22Rv1 (cell line): ENCODE results near the gene ITSN2.
"Not testable (repeated sequence)": the region's sequence is repeated elsewhere in the genome, so short reads cannot be mapped to it uniquely, and the experiment has no call there.

ENCODE experiments used
- H3K27ac ChIP-seq: fragments of 450-650 bp; 2 replicates; pipeline ENCODE4 v1.5.1; 2017
- CTCF ChIP-seq: fragments of 450-650 bp; IDR thresholded peaks from 2 replicates; pipeline ENCODE4 v1.5.1; 2017; ENCODE audit warnings: mild to moderate bottlenecking
- ZFX ChIP-seq: fragments of 450-650 bp; IDR thresholded peaks from 2 replicates; pipeline ENCODE4 v1.6.1; 2017; ENCODE audit warnings: antibody characterized with exemption, borderline replicate concordance

ITSN2 gene

GRCh38 chr2:24360963-24361330, 611 bp upstream of the ITSN2 start:
- TF ChIP-seq CTCF (no peak), ZFX (no peak)
- peak overlapping the region; percentile 75 for H3K27ac ChIP-seq

GRCh38 chr2:24359129-24360049, 947 bp downstream of the ITSN2 start:
- H3K27ac ChIP-seq, result peak overlapping the region; percentile 75
- no peak for TF ChIP-seq ZFX
- TF ChIP-seq CTCF, result no peak

- H3K27ac ChIP-seq, result not testable (repeated sequence)
Observed at GRCh38 chr2:24357767-24358166, 2.6 kb downstream of the ITSN2 start.

GRCh38 chr2:24357115-24357514, 3.2 kb downstream of the ITSN2 start:
- H3K27ac ChIP-seq, result not testable (repeated sequence)

GRCh38 chr2:24354957-24355356, 5.4 kb downstream of the ITSN2 start:
- no peak overlapping the region for H3K27ac ChIP-seq
- no peak for TF ChIP-seq CTCF
- TF ChIP-seq ZFX, result no peak

- TF ChIP-seq ZFX (no peak), CTCF (no peak)
Observed at GRCh38 chr2:24354395-24354794, 5.9 kb downstream of the ITSN2 start.

GRCh38 chr2:24353973-24354372, 6.4 kb downstream of the ITSN2 start:
- H3K27ac ChIP-seq, result no peak overlapping the region
- TF ChIP-seq CTCF (no peak), ZFX (no peak)

More at GRCh38 chr2:24354395-24354794, 5.9 kb downstream of the ITSN2 start:
- H3K27ac ChIP-seq, result no peak overlapping the region

GRCh38 chr2:24353364-24353763, 7.0 kb downstream of the ITSN2 start:
- no peak overlapping the region for H3K27ac ChIP-seq
- TF ChIP-seq ZFX (no peak), CTCF (no peak)
